Liver (tissue), 3 donors: Measurements from ENCODE around the gene ZBTB38.

Source experiments
- ATF3 ChIP-seq: IDR thresholded peaks from 2 replicates; pipeline ENCODE4 v1.6.1; 2016; ENCODE audit warnings: antibody characterized with exemption
- CTCF ChIP-seq: fragments of 150-350 bp; IDR thresholded peaks from 2 replicates; pipeline ENCODE4 v1.5.1; 2017; ENCODE audit warnings: improper control_type of control experiment, low read depth, low read length; ENCODE audit not compliant: missing input control
- EGR1 ChIP-seq, 2 donors: IDR thresholded peaks; 2 replicates each; pipeline ENCODE4 v1.6.1; 2016 to 2018; ENCODE audit warnings: antibody characterized with exemption in 2 of 2, low read depth in 2 of 2
- FOXA1 ChIP-seq: IDR thresholded peaks from 2 replicates; pipeline ENCODE4 v1.6.1; 2016; ENCODE audit warnings: antibody characterized with exemption
- NR2F2 ChIP-seq: IDR thresholded peaks from 2 replicates; pipeline ENCODE4 v1.6.1; 2016; ENCODE audit warnings: antibody characterized with exemption
- RAD21 ChIP-seq, 2 donors: IDR thresholded peaks; 2 replicates each; pipeline ENCODE4 v1.6.1; 2016; ENCODE audit warnings: antibody characterized with exemption in 2 of 2, mild to moderate bottlenecking in 2 of 2
- RXRA ChIP-seq, 2 donors: IDR thresholded peaks; 2 replicates each; pipeline ENCODE4 v1.6.1; 2017 to 2018; ENCODE audit warnings: antibody characterized with exemption in 2 of 2, mild to moderate bottlenecking in 1 of 2
- SP1 ChIP-seq: IDR thresholded peaks from 2 replicates; pipeline ENCODE4 v1.6.1; 2018; ENCODE audit warnings: antibody characterized with exemption, mild to moderate bottlenecking
- TAF1 ChIP-seq: conservative IDR thresholded peaks from 2 replicates; pipeline ENCODE4 v1.6.1; 2016; ENCODE audit warnings: antibody characterized with exemption, mild to moderate bottlenecking
- YY1 ChIP-seq: IDR thresholded peaks from 2 replicates; pipeline ENCODE4 v1.6.1; 2016; ENCODE audit warnings: antibody characterized with exemption, mild to moderate bottlenecking
- TF ChIP-seq, protein P1 (sequence below): IDR thresholded peaks from 2 replicates; pipeline ENCODE4 v1.6.1; 2016; ENCODE audit warnings: antibody characterized with exemption
- TF ChIP-seq, protein P2 (sequence below): IDR thresholded peaks from 2 replicates; pipeline ENCODE4 v1.6.1; 2016; ENCODE audit warnings: antibody characterized with exemption, mild to moderate bottlenecking
- TF ChIP-seq, protein P3 (sequence below): IDR thresholded peaks from 2 replicates; pipeline ENCODE4 v1.6.1; 2016; ENCODE audit warnings: antibody characterized with exemption
- donor health status: healthy.
- donor health status: healthy.

DNA sequence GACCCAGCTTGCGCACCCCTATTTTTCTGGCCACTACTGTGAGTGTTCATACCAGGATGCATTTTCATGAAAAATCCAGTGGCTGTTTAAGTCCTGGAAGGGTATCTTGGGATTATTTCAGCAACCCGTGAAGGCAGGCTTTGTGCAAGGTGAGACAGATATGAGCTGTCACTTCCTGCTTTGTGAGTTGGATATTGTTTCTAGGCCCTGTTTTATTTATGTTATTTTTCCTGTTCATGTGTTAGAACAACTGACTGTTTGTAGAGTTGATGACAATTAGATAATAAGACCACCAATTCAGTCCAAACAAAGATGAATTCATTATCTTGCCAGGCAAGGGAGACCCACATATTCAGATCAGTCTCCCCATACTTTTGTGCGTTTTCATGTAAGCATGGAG lies 42.5 kb downstream of the ZBTB38 start:
- TF ChIP-seq FOXA1, result no peak
- TF ChIP-seq CTCF, result no peak
- TF ChIP-seq TAF1, result no peak
- TF ChIP-seq, protein P1, sequence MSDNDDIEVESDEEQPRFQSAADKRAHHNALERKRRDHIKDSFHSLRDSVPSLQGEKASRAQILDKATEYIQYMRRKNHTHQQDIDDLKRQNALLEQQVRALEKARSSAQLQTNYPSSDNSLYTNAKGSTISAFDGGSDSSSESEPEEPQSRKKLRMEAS, result no peak
- TF ChIP-seq YY1, result no peak
- TF ChIP-seq SP1, result no peak
- TF ChIP-seq, protein P2, sequence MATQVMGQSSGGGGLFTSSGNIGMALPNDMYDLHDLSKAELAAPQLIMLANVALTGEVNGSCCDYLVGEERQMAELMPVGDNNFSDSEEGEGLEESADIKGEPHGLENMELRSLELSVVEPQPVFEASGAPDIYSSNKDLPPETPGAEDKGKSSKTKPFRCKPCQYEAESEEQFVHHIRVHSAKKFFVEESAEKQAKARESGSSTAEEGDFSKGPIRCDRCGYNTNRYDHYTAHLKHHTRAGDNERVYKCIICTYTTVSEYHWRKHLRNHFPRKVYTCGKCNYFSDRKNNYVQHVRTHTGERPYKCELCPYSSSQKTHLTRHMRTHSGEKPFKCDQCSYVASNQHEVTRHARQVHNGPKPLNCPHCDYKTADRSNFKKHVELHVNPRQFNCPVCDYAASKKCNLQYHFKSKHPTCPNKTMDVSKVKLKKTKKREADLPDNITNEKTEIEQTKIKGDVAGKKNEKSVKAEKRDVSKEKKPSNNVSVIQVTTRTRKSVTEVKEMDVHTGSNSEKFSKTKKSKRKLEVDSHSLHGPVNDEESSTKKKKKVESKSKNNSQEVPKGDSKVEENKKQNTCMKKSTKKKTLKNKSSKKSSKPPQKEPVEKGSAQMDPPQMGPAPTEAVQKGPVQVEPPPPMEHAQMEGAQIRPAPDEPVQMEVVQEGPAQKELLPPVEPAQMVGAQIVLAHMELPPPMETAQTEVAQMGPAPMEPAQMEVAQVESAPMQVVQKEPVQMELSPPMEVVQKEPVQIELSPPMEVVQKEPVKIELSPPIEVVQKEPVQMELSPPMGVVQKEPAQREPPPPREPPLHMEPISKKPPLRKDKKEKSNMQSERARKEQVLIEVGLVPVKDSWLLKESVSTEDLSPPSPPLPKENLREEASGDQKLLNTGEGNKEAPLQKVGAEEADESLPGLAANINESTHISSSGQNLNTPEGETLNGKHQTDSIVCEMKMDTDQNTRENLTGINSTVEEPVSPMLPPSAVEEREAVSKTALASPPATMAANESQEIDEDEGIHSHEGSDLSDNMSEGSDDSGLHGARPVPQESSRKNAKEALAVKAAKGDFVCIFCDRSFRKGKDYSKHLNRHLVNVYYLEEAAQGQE, result no peak
- TF ChIP-seq RXRA (IDR thresholded peaks at IDR 0.05), result no peak
- no peak for TF ChIP-seq NR2F2
- no peak for TF ChIP-seq EGR1 (IDR thresholded peaks at IDR 0.05; ENCODE audit: low read depth in 2 of 2)
- TF ChIP-seq, protein P3, sequence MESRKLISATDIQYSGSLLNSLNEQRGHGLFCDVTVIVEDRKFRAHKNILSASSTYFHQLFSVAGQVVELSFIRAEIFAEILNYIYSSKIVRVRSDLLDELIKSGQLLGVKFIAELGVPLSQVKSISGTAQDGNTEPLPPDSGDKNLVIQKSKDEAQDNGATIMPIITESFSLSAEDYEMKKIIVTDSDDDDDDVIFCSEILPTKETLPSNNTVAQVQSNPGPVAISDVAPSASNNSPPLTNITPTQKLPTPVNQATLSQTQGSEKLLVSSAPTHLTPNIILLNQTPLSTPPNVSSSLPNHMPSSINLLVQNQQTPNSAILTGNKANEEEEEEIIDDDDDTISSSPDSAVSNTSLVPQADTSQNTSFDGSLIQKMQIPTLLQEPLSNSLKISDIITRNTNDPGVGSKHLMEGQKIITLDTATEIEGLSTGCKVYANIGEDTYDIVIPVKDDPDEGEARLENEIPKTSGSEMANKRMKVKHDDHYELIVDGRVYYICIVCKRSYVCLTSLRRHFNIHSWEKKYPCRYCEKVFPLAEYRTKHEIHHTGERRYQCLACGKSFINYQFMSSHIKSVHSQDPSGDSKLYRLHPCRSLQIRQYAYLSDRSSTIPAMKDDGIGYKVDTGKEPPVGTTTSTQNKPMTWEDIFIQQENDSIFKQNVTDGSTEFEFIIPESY, result no peak
- no peak for TF ChIP-seq ATF3
- TF ChIP-seq RAD21 (IDR thresholded peaks at IDR 0.05), result no peak
